Measurements from ENCODE around the gene CEP72. TPM values are rescaled to one million over a fixed set of nuclear protein-coding genes. Genes with fewer than 3 reads are reported as not detected.
"Not testable (repeated sequence)": the region's sequence is repeated elsewhere in the genome, so short reads cannot be mapped to it uniquely, and the experiment has no call there.

Gene CEP72
- total RNA-seq, 6 experiments from 2014 or later, result 2.9 to 5.0 (median 4.0) TPM

DNA sequence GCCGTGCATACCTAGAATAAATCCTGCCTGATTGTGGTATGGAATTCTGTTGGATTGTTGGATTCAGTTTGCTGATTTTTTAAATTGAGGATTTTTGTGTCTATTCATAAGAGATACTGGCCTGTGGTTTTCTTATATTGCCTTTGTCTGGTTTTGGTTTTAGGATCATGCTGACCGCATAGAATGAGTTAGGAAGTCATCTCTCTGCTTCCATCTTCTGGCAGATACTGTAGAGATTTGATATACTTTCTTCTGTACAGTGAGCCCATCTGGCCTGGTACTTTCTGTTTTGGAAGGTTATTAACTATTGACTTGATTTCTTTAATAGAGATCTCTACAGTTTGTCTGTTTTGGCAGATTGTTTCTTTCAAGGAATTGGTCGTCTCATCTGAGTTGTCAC lies 14.7 kb downstream of the CEP72 start:
- Mint-ChIP-seq H3K27me3 (ENCODE audit: insufficient read depth) (no peaks in the 10 kb centered on the region), H3K4me1 (ENCODE audit: low read depth) (no peaks in the 10 kb centered on the region), H3K4me3 (no peak overlapping the region), H3K9me3 (no peaks in the 10 kb centered on the region), H3K36me3 (ENCODE audit: low read depth) (peaks cover 16% of the 10 kb centered on the region; the same call in 1 of the 2 replicates), H3K27ac (no peak overlapping the region)
- peak; percentile 11 for DNase-seq
- TF ChIP-seq, protein P1, sequence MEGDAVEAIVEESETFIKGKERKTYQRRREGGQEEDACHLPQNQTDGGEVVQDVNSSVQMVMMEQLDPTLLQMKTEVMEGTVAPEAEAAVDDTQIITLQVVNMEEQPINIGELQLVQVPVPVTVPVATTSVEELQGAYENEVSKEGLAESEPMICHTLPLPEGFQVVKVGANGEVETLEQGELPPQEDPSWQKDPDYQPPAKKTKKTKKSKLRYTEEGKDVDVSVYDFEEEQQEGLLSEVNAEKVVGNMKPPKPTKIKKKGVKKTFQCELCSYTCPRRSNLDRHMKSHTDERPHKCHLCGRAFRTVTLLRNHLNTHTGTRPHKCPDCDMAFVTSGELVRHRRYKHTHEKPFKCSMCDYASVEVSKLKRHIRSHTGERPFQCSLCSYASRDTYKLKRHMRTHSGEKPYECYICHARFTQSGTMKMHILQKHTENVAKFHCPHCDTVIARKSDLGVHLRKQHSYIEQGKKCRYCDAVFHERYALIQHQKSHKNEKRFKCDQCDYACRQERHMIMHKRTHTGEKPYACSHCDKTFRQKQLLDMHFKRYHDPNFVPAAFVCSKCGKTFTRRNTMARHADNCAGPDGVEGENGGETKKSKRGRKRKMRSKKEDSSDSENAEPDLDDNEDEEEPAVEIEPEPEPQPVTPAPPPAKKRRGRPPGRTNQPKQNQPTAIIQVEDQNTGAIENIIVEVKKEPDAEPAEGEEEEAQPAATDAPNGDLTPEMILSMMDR (IDR thresholded peaks at IDR 0.05), result no peak

DNA sequence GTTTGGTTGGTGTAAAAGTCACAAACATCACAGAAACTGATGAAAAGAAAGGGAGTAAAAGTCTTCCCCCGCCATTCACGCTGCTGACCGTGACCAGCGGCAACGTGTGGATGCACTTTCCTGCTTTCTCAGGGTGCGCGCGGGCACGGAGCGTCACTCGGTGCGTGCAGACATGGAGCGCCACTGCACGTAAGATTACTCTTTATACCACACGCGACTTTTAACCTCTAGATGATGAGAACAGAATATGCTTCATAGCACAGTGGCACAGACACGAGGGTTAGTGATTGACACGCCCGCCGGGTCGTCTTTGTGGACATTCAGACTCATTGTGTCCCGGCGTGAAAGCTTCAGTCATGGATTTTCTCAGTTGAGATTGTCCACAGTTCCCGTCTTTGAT lies 15.7 kb downstream of the CEP72 start:
- no peak overlapping the region for H3K27ac Mint-ChIP-seq
- H3K4me1 Mint-ChIP-seq (ENCODE audit: low read depth), result no peaks in the 10 kb centered on the region
- DNase-seq, result no peak
- TF ChIP-seq, protein P1 (IDR thresholded peaks at IDR 0.05), result no peak
- no peak overlapping the region for H3K4me3 Mint-ChIP-seq
- no peaks in the 10 kb centered on the region for H3K9me3 Mint-ChIP-seq
- peaks cover 16% of the 10 kb centered on the region; the same call in 1 of the 2 replicates for H3K36me3 Mint-ChIP-seq (ENCODE audit: low read depth)
- H3K27me3 Mint-ChIP-seq (ENCODE audit: insufficient read depth), result no peaks in the 10 kb centered on the region

DNA sequence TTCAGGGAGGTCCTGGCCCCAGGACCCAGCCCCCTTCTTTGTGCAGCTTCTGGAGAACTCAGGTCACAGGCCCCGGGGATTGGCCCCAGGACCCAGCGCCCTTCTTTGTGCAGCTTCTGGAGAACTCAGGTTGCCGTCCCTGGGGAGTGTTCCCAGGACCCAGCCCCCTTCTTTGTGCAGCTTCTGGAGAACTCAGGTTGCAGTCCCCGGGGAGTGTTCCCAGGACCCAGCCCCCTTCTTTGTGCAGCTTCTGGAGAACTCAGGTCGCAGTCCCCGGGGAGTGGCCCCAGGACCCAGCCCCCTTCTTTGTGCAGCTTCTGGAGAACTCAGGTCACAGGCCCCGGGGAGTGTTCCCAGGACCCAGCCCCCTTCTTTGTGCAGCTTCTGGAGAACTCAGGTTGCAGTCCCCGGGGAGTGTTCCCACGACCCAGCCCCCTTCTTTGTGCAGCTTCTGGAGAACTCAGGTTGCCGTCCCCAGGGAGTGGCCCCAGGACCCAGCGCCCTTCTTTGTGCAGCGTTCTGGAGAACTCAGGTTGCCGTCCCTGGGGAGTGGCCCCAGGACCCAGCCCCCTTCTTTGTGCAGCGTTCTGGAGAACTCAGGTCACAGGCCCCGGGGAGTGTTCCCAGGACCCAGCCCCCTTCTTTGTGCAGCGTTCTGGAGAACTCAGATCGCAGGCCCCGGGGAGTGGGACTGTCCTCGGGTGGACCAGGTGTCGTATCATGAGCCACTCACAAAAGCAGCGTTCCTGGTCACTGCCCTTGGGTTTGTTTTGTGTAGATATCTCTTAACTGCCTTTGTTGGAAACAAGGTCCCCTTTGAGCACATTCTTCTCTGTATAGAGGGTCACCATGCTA lies 16.4 kb downstream of the CEP72 start:
- peaks cover 16% of the 10 kb centered on the region; the same call in 1 of the 2 replicates for H3K36me3 Mint-ChIP-seq (ENCODE audit: low read depth)
- not testable (repeated sequence) for H3K9me3 Mint-ChIP-seq; DNase-seq; H3K4me1 Mint-ChIP-seq (ENCODE audit: low read depth); H3K27ac Mint-ChIP-seq; H3K4me3 Mint-ChIP-seq; H3K27me3 Mint-ChIP-seq (ENCODE audit: insufficient read depth)

DNA sequence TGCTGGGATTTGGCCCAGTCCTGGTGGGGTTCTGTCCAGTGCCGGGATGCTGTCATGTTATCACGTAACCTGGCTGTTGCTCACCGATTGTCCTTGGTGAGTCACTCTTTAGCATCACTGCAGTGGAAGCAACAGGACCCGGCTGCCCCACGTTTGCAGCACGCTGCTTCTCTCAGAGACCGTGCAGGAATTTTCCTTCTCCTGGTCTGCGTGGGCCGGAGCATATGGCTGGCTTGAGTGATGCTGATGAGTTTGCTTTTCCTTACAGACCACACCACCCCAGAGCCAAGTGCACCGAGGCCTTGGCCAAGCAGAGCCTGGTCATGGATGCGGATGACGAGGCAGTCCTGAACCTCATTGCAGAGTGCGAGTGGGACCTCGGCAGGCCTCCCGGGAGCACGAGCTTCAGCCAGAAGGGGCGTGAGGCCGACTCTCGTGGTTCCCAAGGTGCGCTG lies 21.4 kb downstream of the CEP72 start:
- TF ChIP-seq, protein P1 (IDR thresholded peaks at IDR 0.05), result no peak
- H3K27me3 Mint-ChIP-seq (ENCODE audit: insufficient read depth), result peaks cover 1% of the 10 kb centered on the region; the same call in 1 of the 2 replicates
- peaks cover 25% of the 10 kb centered on the region for H3K36me3 Mint-ChIP-seq (ENCODE audit: low read depth)
- no peak overlapping the region for H3K27ac Mint-ChIP-seq
- peak; percentile 9 for DNase-seq
- no peaks in the 10 kb centered on the region for H3K4me1 Mint-ChIP-seq (ENCODE audit: low read depth)
- no peak overlapping the region for H3K4me3 Mint-ChIP-seq
- H3K9me3 Mint-ChIP-seq, result no peaks in the 10 kb centered on the region

DNA sequence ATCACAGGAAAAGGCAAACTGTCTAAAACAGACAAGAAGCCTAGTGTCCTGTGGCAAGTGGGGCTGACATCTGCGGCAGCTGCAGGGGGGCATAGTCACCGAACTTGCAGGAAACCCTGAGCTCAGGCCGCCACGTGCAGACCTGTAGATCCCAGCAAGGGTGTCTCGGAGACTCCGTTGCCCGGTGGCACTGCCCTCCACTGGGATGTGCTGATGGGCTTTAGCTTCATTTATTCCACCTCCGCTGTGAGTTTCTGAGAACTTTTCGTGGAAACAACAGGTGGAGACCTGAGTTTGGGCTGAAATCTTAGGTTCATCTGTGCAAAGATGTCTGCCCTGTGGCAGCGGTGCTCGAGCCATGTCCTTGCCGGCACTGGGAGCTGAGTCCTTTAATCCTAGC lies 22.1 kb downstream of the CEP72 start:
- Mint-ChIP-seq H3K27ac (no peak overlapping the region), H3K9me3 (no peaks in the 10 kb centered on the region), H3K4me3 (no peak overlapping the region), H3K27me3 (ENCODE audit: insufficient read depth) (peaks cover 1% of the 10 kb centered on the region; the same call in 1 of the 2 replicates), H3K36me3 (ENCODE audit: low read depth) (peaks cover 25% of the 10 kb centered on the region), H3K4me1 (ENCODE audit: low read depth) (no peaks in the 10 kb centered on the region)
- TF ChIP-seq, protein P1 (IDR thresholded peaks at IDR 0.05), result no peak
- no peak for DNase-seq

Data from HFFc6 (cell line).